Measurements from ENCODE around the gene EXOC1L.

- TF ChIP-seq, protein P1, sequence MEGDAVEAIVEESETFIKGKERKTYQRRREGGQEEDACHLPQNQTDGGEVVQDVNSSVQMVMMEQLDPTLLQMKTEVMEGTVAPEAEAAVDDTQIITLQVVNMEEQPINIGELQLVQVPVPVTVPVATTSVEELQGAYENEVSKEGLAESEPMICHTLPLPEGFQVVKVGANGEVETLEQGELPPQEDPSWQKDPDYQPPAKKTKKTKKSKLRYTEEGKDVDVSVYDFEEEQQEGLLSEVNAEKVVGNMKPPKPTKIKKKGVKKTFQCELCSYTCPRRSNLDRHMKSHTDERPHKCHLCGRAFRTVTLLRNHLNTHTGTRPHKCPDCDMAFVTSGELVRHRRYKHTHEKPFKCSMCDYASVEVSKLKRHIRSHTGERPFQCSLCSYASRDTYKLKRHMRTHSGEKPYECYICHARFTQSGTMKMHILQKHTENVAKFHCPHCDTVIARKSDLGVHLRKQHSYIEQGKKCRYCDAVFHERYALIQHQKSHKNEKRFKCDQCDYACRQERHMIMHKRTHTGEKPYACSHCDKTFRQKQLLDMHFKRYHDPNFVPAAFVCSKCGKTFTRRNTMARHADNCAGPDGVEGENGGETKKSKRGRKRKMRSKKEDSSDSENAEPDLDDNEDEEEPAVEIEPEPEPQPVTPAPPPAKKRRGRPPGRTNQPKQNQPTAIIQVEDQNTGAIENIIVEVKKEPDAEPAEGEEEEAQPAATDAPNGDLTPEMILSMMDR (IDR thresholded peaks at IDR 0.05), result no peak
- no peak for TF ChIP-seq EZH2 (IDR thresholded peaks at IDR 0.05; ENCODE audit: borderline replicate concordance, insufficient read depth, low read depth, low read length, poor library complexity, severe bottlenecking)
Measured at GRCh38 chr4:55830048-55830447, 10.5 kb downstream of the EXOC1L start.
